Testis (tissue), 3 donors: ENCODE results near the gene TENM4. TPM values are rescaled to one million over a fixed set of nuclear protein-coding genes. Genes with fewer than 3 reads are reported as not detected.

Experiments
- DNase-seq: peaks from one replicate; pipeline ENCODE4 v3.0.0-alpha.2; 2019
- H3K27ac ChIP-seq, 2 donors: fragments of 200-600 bp; sonication (generic); one replicate each; pipeline ENCODE4 v1.5.1; 2019
- H3K27me3 ChIP-seq: fragments of 200-600 bp; sonication (generic); one replicate; pipeline ENCODE4 v1.5.1; 2019
- H3K36me3 ChIP-seq: fragments of 200-600 bp; sonication (generic); one replicate; pipeline ENCODE4 v1.5.1; 2017; ENCODE audit warnings: low read depth; ENCODE audit errors: missing control alignments
- H3K4me1 ChIP-seq: fragments of 200-600 bp; sonication (generic); one replicate; pipeline ENCODE4 v1.5.1; 2019
- H3K4me3 ChIP-seq, 2 donors: fragments of 200-600 bp; sonication (generic); one replicate each; pipeline ENCODE4 v1.5.1; 2017 to 2019
- H3K9me3 ChIP-seq: fragments of 200-600 bp; sonication (generic); one replicate; pipeline ENCODE4 v1.5.1; 2017
- CTCF ChIP-seq, 3 experiments: fragments of 450-650 bp in 2 of 3; fragments of 200-600 bp in 1 of 3; sonication (generic) in 1 of 3; IDR thresholded peaks; one replicate each; pipeline ENCODE4 v1.5.1; 2016 to 2019; ENCODE audit warnings: antibody characterized with exemption in 3 of 3, mild to moderate bottlenecking in 2 of 3, moderate library complexity in 1 of 3
- POLR2A ChIP-seq: fragments of 450-650 bp; IDR thresholded peaks from one replicate; pipeline ENCODE4 v1.6.1; 2017; ENCODE audit warnings: antibody characterized with exemption, mild to moderate bottlenecking, moderate library complexity
- WGBS, 2 donors: methylation state at CpG; one replicate each; pipeline ENCODE4 v1.1.5; 2018; 5-methylcytosine and 5-hydroxymethylcytosine counted together
- intact Hi-C: fragments of 100-400 bp; cut with DNase I; formaldehyde crosslinking; loops from one replicate; pipeline ENCODE4 v1.15.1; 2023; ENCODE audit warnings: low total_unique reads
- polyA plus RNA-seq: library from polyadenylated mRNA; stranded (reverse); fragments of 350-450 nt; fragmentation: Illumina TruSeq; extraction: RNeasy Lipid Tissue Mini Kit (QIAGEN cat#74804); gene quantifications from one replicate; pipeline ENCODE4 v1.2.3, GENCODE V29; 2014; ENCODE audit warnings: low read depth, low replicate concordance; ENCODE audit not compliant: insufficient read depth
- total RNA-seq, 2 donors: library from RNA; depleted of rRNA; stranded (reverse); fragments of >200 nt; gene quantifications; one replicate each; pipeline ENCODE4 v1.2.3, GENCODE V29; 2016

Gene TENM4
- total and polyA plus RNA-seq, 3 donors from 2014 or later, result 10.6 to 17.9 (median 11.4) TPM

GRCh38 chr11:79367844-79368243, 73.0 kb downstream of the TENM4 start:
- H3K4me1 ChIP-seq, result no peaks in the 10 kb centered on the region
- no peaks in the 10 kb centered on the region for H3K36me3 ChIP-seq
- no peaks in the 10 kb centered on the region for H3K27me3 ChIP-seq
- WGBS, 2 donors, result 94 to 100% methylated on average over 4 of the region's 4 CpGs
- no peak overlapping the region for H3K4me3 ChIP-seq
- no peak overlapping the region for H3K27ac ChIP-seq
- DNase-seq, result no peak
- no peak for TF ChIP-seq POLR2A
- H3K9me3 ChIP-seq, result no peaks in the 10 kb centered on the region
- intact Hi-C loops, result no loop called here

GRCh38 chr11:79366218-79366617, 74.6 kb downstream of the TENM4 start:
- WGBS, 2 donors, result 90 to 100% methylated on average over 2 of the region's 2 CpGs
- H3K4me3 ChIP-seq, result no peak overlapping the region
- H3K4me1 ChIP-seq, result no peaks in the 10 kb centered on the region
- no peaks in the 10 kb centered on the region for H3K27me3 ChIP-seq
- H3K36me3 ChIP-seq, result no peaks in the 10 kb centered on the region
- no peaks in the 10 kb centered on the region for H3K9me3 ChIP-seq
- H3K27ac ChIP-seq, result no peak overlapping the region
- no peak for TF ChIP-seq POLR2A
- no peak for TF ChIP-seq CTCF (IDR thresholded peaks at IDR 0.05)
- intact Hi-C loops, result no loop called here
- no peak for DNase-seq

GRCh38 chr11:79363861-79364378, 76.9 kb downstream of the TENM4 start:
- TF ChIP-seq CTCF (IDR thresholded peaks at IDR 0.05), result no peak
- no peak for TF ChIP-seq POLR2A
- no peak overlapping the region for H3K4me3 ChIP-seq
- H3K27ac ChIP-seq, result no peak overlapping the region
- no peaks in the 10 kb centered on the region for H3K27me3 ChIP-seq
- no peaks in the 10 kb centered on the region for H3K4me1 ChIP-seq
- intact Hi-C loops, result no loop called here
- no peaks in the 10 kb centered on the region for H3K9me3 ChIP-seq
- 94 to 95% methylated on average over 5 of the region's 5 CpGs for WGBS, 2 donors
- H3K36me3 ChIP-seq, result no peaks in the 10 kb centered on the region
- no peak for DNase-seq

- Histone ChIP-seq H3K4me3 (no peak overlapping the region), H3K4me1 (no peaks in the 10 kb centered on the region), H3K27me3 (no peaks in the 10 kb centered on the region), H3K36me3 (no peaks in the 10 kb centered on the region), H3K9me3 (no peaks in the 10 kb centered on the region), H3K27ac (no peak overlapping the region)
- intact Hi-C loops, result no loop called here
- DNase-seq, result no peak
- 90 to 92% methylated on average over 4 of the region's 4 CpGs for WGBS, 2 donors
- TF ChIP-seq POLR2A (no peak), CTCF (IDR thresholded peaks at IDR 0.05) (no peak)
Observed at GRCh38 chr11:79363256-79363655, 77.6 kb downstream of the TENM4 start.

GRCh38 chr11:79362821-79363220, 78.0 kb downstream of the TENM4 start:
- Histone ChIP-seq H3K4me1 (no peaks in the 10 kb centered on the region), H3K36me3 (no peaks in the 10 kb centered on the region), H3K27ac (no peak overlapping the region), H3K9me3 (no peaks in the 10 kb centered on the region), H3K4me3 (no peak overlapping the region), H3K27me3 (no peaks in the 10 kb centered on the region)
- 93 to 98% methylated on average over 4 of the region's 4 CpGs for WGBS, 2 donors
- TF ChIP-seq CTCF (IDR thresholded peaks at IDR 0.05) (no peak), POLR2A (no peak)
- intact Hi-C loops, result no loop called here
- DNase-seq, result no peak
